LNCaP clone FGC (cell line): ENCODE data around the gene KCNK10.

Experiments used
- DNase-seq: peaks from one replicate; pipeline ENCODE4 v3.0.0-alpha.2; 2011; ENCODE audit warnings: low read depth
- H3K4me3 ChIP-seq: 2 replicates; pipeline ENCODE4 v1.5.1; 2011; ENCODE audit warnings: mild to moderate bottlenecking, low read depth, low read length, control low read depth
- TF ChIP-seq, protein P1 (sequence below): IDR thresholded peaks from 2 replicates; pipeline ENCODE4 v1.5.1; 2012; ENCODE audit warnings: mild to moderate bottlenecking; ENCODE audit not compliant: control insufficient read depth, insufficient read depth; ENCODE audit errors: extremely low read depth

The KCNK10 gene

DNA sequence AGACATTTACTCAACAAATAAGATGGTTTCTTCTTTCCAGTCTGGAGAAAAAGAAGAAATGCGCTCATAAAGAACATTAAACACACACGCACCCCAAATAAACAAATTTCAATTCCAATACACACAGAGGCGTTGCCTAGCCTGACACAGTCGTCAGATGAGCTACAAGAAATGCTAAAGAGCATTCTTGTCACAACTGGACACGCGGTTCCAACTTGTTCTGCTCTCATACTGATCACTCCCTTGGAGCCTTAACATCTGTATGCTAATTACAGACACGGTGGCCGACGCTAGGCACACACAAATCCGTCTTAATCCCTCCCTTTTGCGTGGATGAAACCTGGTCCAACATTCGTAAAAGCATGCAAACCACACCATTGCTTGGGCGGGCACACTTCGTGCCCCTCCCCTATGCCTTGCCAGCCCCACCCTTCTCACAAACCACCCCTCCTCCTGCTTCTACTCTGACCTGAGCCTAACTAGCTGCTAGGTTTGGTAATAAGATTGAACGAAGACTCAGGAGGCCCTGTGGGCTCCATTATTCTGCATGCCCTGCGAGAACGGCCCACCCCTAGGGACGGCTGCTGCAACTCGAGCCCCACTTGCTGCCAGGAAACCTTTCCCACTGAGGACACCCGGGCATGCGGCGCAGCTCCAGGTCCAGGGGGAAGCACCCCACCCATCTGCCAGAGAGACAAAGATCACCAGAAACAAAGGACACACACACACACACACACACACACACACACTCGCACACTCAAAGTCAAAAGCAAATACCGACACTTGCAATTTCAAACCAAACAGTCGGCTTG is 1.2 kb downstream of the KCNK10 start:
- DNase-seq: no peak
- TF ChIP-seq, protein P1, sequence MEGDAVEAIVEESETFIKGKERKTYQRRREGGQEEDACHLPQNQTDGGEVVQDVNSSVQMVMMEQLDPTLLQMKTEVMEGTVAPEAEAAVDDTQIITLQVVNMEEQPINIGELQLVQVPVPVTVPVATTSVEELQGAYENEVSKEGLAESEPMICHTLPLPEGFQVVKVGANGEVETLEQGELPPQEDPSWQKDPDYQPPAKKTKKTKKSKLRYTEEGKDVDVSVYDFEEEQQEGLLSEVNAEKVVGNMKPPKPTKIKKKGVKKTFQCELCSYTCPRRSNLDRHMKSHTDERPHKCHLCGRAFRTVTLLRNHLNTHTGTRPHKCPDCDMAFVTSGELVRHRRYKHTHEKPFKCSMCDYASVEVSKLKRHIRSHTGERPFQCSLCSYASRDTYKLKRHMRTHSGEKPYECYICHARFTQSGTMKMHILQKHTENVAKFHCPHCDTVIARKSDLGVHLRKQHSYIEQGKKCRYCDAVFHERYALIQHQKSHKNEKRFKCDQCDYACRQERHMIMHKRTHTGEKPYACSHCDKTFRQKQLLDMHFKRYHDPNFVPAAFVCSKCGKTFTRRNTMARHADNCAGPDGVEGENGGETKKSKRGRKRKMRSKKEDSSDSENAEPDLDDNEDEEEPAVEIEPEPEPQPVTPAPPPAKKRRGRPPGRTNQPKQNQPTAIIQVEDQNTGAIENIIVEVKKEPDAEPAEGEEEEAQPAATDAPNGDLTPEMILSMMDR: no peak
- H3K4me3 ChIP-seq: no peak overlapping the region

DNA sequence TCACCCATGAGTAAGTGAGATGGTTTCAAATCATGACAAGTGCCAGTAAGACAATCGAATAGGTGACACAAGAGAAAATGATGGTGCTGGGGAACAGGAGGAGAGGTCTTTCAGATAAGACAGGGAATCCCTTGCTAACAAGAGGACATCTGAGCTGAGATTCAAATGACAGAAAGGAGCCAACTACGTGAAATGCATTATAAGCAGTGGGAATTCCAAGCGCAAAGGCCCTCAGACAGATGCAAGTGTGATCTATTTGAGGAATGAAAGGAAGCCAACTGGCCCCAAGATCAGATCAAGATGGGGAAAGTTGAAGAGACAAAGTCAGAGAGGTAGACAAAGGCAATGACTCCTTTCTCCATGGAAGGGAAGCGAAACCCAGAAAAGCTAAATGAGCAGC is 4.7 kb downstream of the KCNK10 start:
- H3K4me3 ChIP-seq: no peak overlapping the region
- TF ChIP-seq, protein P1: no peak
- no peak for DNase-seq

DNA sequence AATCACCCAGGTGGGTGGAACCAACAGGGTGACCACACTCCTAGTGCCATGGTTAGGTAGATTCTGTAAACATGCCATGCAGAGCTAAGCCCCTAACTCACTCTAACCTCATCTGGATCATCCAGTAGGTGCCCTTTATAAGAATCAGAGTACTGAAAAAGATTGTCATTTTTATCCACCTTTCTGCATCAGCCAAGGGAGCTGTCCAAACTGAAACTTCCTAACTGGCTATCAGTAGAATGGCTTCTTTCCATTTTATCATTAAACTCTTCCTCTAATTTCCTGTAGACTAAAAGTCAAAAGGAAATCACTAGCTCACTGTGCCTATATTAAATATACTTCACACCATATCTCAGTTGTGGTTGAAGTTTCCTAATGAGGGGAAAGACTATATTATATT is 6.5 kb downstream of the KCNK10 start:
- DNase-seq: no peak
- no peak overlapping the region for H3K4me3 ChIP-seq
- TF ChIP-seq, protein P1: no peak

DNA sequence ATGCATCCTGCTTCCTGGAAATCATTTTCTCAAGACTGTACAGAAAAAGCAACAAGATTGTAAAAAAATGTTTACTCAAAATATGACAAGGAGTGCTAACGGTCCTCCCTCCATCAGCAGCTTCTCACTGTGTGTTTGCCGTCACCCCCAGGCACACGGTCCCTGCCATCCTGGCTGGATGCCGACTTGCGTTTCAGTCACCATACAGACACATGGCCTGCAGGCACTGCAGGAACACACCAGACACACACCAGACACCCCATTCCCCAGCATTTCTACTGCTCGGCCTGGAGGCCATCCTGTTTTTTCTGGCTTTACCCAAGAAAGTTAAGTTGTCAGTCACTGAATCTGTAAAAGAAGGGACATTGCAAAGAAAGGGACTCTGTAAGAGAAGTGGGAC is 10.8 kb downstream of the KCNK10 start:
- TF ChIP-seq, protein P1: no peak
- no peak overlapping the region for H3K4me3 ChIP-seq
- no peak for DNase-seq

DNA sequence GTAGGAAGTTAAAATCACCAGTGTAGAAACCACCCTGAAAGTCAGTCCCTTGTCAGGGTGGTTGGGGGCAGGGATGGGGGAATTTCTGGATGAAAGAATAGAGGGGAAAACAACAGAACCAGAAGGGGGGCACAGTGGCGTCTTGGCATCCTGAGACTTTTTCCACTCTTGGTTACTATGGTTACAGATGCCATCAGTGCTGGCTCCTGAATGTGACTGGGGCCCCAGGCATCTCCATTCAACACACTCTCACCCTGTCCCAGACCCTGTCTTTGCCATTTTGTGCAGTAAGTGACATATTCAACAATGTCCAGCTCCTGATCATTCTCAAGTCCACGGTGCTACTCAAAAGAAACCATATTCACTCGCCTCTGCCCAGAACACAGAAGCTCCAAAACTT is 11.3 kb downstream of the KCNK10 start:
- TF ChIP-seq, protein P1: no peak
- no peak overlapping the region for H3K4me3 ChIP-seq

DNA sequence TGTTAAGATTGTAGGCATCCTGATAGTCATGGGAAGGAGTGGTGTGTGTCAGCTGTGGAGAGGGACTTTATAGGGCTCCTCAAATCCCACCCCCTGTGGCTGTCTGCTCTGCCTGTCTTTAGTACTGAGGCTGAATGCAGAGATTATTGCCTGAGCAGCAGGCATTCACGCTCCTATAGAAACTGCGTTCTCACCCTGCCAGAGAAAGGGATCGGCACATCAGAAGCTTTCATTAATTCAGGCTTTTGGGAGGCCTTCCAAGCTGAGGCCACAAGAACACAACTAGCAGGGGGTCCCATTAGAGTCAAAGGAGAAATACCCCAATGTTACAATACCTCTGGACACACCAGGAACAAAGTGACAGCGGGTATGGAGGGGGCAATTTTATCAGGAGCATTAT is 12.6 kb downstream of the KCNK10 start:
- no peak for DNase-seq
- H3K4me3 ChIP-seq: no peak overlapping the region
- TF ChIP-seq, protein P1: no peak

More for the DNA sequence above, 11.3 kb downstream of the KCNK10 start:
- DNase-seq: no peak

DNA sequence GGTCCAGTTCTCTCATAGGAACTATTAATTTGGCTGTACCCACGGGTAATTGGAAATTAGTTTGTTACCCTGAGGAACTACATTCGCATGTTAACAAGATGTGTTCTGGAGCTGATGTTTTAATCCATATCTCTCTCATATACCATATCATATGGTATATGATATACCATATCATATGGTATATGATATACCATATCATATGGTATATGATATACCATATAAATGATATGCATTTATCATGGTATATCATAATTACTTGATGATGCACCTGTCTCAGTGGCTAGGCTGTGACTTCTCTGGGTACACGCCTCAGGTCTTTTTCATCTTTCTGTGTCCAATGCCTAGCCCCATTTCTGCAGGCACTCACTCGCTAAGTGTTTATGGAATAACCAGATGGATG is 13.0 kb downstream of the KCNK10 start:
- TF ChIP-seq, protein P1: no peak
- DNase-seq: no peak
- H3K4me3 ChIP-seq: no peak overlapping the region
